Stimulated activated CD8-positive, alpha-beta memory T cell treated with anti-CD3 and anti-CD28 coated beads, Interleukin-4, amount 100 ng/mL, for 1 hour (primary cell): Measurements from ENCODE around the gene SLC20A1.
"Not testable (repeated sequence)": the region's sequence is repeated elsewhere in the genome, so short reads cannot be mapped to it uniquely, and the experiment has no call there.

Experiments
- DNase-seq, 2 donors: peaks; one replicate each; pipeline ENCODE4 v3.0.0-alpha.2; 2020; ENCODE audit warnings: low read depth in 2 of 2, low spot score in 1 of 2

The SLC20A1 gene

GRCh38 chr2:112706947-112707346 is 61.2 kb downstream of the SLC20A1 start:
- DNase-seq: not testable (repeated sequence)

DNA sequence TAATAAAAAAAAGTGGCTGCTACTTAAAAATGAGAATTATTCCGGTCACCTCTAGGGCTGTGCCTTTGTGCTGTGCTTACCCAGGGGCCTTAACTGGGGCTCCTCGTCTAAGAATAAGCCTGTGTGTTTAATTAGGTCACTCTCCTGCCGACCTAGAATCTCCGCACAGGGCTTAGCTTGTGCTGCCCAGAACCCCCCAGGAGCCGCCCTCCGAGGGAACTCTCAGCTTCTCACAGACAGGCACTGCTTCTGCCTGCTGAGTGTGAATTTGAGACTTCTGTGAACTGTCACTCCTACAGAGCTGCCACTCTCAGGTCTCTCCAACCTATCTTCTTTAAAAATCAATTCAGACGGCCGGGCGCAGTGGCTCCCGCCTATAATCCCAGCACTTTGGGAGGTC is 63.2 kb downstream of the SLC20A1 start:
- DNase-seq: no peak

DNA sequence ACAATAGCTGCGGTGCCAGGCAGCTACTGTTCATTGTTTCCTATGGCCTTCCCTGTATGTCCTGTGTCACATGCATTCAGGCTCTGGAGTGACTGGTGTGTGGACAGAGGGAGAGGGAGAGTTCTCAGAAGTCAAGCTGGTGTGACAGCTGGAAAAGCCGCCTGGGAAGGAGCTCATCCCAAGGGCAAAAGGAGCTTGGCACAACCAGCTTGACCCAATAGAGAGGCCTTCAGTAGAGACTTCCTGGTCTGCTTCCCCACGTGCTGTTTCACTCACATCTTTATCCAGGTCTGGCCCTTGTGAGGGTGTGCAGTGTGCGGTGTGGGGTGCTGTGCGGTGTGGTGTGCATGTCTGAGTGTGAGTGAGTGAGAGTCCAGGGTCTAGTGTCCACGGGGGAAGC is 64.0 kb downstream of the SLC20A1 start:
- no peak for DNase-seq

DNA sequence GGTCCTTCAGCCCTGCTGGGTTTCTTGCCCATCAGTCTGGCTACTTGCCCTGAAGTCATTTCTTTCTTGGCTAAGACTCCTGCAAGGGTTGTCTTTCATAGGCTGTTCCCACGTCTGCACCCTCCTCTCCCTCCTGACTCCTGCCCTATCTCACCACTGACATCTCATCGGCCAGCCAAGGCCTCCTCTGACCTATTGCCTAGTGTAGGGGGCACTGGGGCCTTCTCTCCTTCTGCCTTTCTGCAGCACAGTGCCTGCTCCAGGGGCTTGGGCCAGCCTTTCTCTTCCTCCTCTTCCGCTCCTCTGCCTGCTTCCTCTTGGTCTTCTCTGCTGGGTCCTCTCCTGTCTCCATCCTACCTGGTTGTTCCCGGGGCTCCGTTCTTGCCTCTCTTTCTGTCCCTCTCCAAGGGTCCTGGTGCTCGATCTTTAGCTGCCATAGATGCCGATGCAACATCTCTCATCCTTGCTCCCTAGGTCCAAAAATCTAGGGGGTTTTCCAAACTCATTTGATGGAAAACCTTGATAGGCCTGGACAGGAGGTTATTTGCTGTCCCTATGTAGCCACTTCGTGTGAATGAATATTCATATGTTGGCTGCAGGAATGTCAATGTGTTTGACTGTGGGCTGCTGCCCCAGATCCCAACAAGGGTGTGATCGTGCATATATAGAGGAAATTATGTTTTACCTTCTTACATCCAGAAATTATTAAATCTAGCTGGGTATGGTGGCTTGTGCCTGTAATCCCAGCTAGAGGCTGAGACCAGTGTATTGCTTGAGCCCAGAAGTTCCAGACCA is 65.4 kb downstream of the SLC20A1 start:
- DNase-seq: no peak

DNA sequence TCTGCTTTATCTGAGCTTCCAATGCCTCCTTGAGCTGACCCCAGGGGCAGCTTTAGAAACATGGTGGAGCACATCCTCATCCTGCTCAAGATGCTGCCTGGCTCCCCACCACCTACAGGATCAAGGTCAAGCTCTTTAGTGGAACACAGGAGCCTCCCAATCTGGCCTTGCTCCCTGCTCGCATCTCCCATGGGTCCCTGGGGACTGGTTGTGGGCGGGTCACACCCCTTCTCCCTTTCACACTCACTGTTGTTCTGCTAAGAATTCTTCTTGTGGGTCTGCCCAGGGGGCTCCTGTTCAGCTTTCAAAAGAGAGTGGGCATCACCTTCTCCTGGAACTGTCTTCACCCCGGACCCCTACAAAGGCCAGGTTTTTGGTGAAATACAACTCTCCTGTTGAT is 66.7 kb downstream of the SLC20A1 start:
- no peak for DNase-seq

DNA sequence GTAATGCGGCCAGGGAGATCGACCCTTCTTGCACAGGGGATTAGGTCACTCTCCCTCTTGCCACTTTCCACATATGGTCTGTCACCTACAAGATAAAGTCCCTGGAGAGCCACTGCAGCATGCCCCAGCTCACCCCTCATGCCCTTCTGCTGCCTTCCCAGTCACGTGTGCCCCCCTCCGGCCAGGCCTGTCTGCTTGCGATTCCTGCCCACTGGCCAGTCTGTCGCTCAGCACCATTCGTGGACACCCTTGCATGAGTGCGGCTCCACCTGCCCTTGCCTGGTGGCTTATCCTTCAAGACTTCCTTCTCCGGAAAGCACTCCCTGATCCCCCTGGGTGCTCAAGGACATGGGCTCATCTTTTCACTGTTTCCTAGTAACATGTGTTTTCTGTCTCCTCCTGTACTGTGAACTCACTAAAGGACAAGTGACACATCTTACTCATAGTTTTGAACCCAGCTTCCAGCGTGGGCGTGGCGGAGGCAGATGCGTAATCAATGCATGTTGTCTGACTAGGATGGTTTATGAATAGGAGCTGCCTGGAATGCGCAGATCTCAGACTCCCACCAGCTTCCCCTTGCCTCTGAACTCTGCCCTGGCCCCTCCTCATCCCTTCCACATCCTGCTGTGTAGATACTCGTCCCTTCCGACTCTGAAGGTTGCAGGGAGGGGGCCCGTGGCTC is 67.3 kb downstream of the SLC20A1 start:
- DNase-seq: no peak
